Measurements from ENCODE around the gene CCDC201.
A peak's percentile ranks its signal among the peaks of the same experiment; 100 is the strongest.
"Not testable (repeated sequence)": the region's sequence is repeated elsewhere in the genome, so short reads cannot be mapped to it uniquely, and the experiment has no call there.

CCDC201 gene

GRCh38 chr7:45865594-45866410, 7.1 kb downstream of the CCDC201 start:
- TF ChIP-seq CTCF (IDR thresholded peaks at IDR 0.05; ENCODE audit: insufficient read depth, low read depth, low read length, missing control alignments), result no peak
- H3K4me3 ChIP-seq (ENCODE audit: low read depth, low read length), result no peak overlapping the region

GRCh38 chr7:45863715-45864114, 9.2 kb downstream of the CCDC201 start:
- no peak overlapping the region for H3K4me3 ChIP-seq (ENCODE audit: low read depth, low read length)
- DNase-seq (ENCODE audit: low read depth), result no peak
- no peak for TF ChIP-seq CTCF (IDR thresholded peaks at IDR 0.05; ENCODE audit: insufficient read depth, low read depth, low read length, missing control alignments)

More at GRCh38 chr7:45865594-45866410, 7.1 kb downstream of the CCDC201 start:
- DNase-seq (ENCODE audit: low read depth), result no peak

- DNase-seq (ENCODE audit: low read depth); H3K4me3 ChIP-seq (ENCODE audit: low read depth, low read length): not testable (repeated sequence)
Observed at GRCh38 chr7:45856888-45857287, 16.0 kb downstream of the CCDC201 start.

- not testable (repeated sequence) for H3K4me3 ChIP-seq (ENCODE audit: low read depth, low read length); DNase-seq (ENCODE audit: low read depth)
Observed at GRCh38 chr7:45855680-45856079, 17.2 kb downstream of the CCDC201 start.

- H3K4me3 ChIP-seq (ENCODE audit: low read depth, low read length); DNase-seq (ENCODE audit: low read depth): not testable (repeated sequence)
Observed at GRCh38 chr7:45853491-45853890, 19.4 kb downstream of the CCDC201 start.

- H3K4me3 ChIP-seq (ENCODE audit: low read depth, low read length); DNase-seq (ENCODE audit: low read depth): not testable (repeated sequence)
Observed at GRCh38 chr7:45852984-45853383, 19.9 kb downstream of the CCDC201 start.

- not testable (repeated sequence) for H3K4me3 ChIP-seq (ENCODE audit: low read depth, low read length); DNase-seq (ENCODE audit: low read depth)
Observed at GRCh38 chr7:45848734-45849133, 24.1 kb downstream of the CCDC201 start.

- not testable (repeated sequence) for DNase-seq (ENCODE audit: low read depth); H3K4me3 ChIP-seq (ENCODE audit: low read depth, low read length)
Observed at GRCh38 chr7:45846536-45846935, 26.3 kb downstream of the CCDC201 start.

- not testable (repeated sequence) for H3K4me3 ChIP-seq (ENCODE audit: low read depth, low read length)
- DNase-seq (ENCODE audit: low read depth), result peak; percentile 7
Observed at GRCh38 chr7:45841926-45842717, 30.8 kb downstream of the CCDC201 start.

GRCh38 chr7:45838852-45839251, 34.0 kb downstream of the CCDC201 start:
- not testable (repeated sequence) for H3K4me3 ChIP-seq (ENCODE audit: low read depth, low read length); DNase-seq (ENCODE audit: low read depth)

GRCh38 chr7:45832433-45833177, 40.3 kb downstream of the CCDC201 start:
- H3K4me3 ChIP-seq (ENCODE audit: low read depth, low read length); DNase-seq (ENCODE audit: low read depth): not testable (repeated sequence)

- not testable (repeated sequence) for H3K4me3 ChIP-seq (ENCODE audit: low read depth, low read length); DNase-seq (ENCODE audit: low read depth)
Observed at GRCh38 chr7:45829846-45830245, 43.0 kb downstream of the CCDC201 start.

- H3K4me3 ChIP-seq (ENCODE audit: low read depth, low read length); DNase-seq (ENCODE audit: low read depth): not testable (repeated sequence)
Observed at GRCh38 chr7:45827731-45828130, 45.2 kb downstream of the CCDC201 start.

- H3K4me3 ChIP-seq (ENCODE audit: low read depth, low read length); DNase-seq (ENCODE audit: low read depth): not testable (repeated sequence)
Observed at GRCh38 chr7:45826550-45826949, 46.3 kb downstream of the CCDC201 start.

- not testable (repeated sequence) for H3K4me3 ChIP-seq (ENCODE audit: low read depth, low read length); DNase-seq (ENCODE audit: low read depth)
Observed at GRCh38 chr7:45818763-45819162, 54.1 kb downstream of the CCDC201 start.

- not testable (repeated sequence) for H3K4me3 ChIP-seq (ENCODE audit: low read depth, low read length); DNase-seq (ENCODE audit: low read depth)
Observed at GRCh38 chr7:45817913-45818312, 55.0 kb downstream of the CCDC201 start.
